Adrenal gland (tissue), 5 donors: Measurements from ENCODE around the gene ITGA3.

ENCODE experiments used
- CTCF ChIP-seq, 6 experiments: fragments of 450-650 bp in 4 of 6; fragments of 200-600 bp in 2 of 6; sonication (generic) in 1 of 6; IDR thresholded peaks; 1 replicate in 5 of 6; 2 replicates in 1 of 6; pipeline versions ENCODE4 v1.5.1 to v1.8.0; 2016 to 2021; ENCODE audit warnings: antibody characterized with exemption in 6 of 6, mild to moderate bottlenecking in 2 of 6, moderate library complexity in 1 of 6
- POLR2A ChIP-seq, 2 donors: fragments of 450-650 bp; IDR thresholded peaks; one replicate each; pipeline ENCODE4 v1.6.1; 2017; ENCODE audit warnings: antibody characterized with exemption in 2 of 2, mild to moderate bottlenecking in 2 of 2, moderate library complexity in 1 of 2
- donor health status: DM: no; HTN: no; CAD: no.

GRCh38 chr17:50127697-50128361 is 71.9 kb downstream of the ITGA3 start:
- no peak for TF ChIP-seq CTCF (IDR thresholded peaks at IDR 0.05)
- no peak for TF ChIP-seq POLR2A (IDR thresholded peaks at IDR 0.05)
